HG02588 (cell line): ENCODE measurements around the gene ZGPAT.

Experiments used
- ATAC-seq: cut with Tn5 transposase; IDR thresholded peaks from one replicate; pipeline ENCODE4 v1.9.1; 2021; ENCODE audit warnings: mild to moderate bottlenecking, moderate library complexity; ENCODE audit not compliant: unreplicated experiment

ZGPAT gene

DNA sequence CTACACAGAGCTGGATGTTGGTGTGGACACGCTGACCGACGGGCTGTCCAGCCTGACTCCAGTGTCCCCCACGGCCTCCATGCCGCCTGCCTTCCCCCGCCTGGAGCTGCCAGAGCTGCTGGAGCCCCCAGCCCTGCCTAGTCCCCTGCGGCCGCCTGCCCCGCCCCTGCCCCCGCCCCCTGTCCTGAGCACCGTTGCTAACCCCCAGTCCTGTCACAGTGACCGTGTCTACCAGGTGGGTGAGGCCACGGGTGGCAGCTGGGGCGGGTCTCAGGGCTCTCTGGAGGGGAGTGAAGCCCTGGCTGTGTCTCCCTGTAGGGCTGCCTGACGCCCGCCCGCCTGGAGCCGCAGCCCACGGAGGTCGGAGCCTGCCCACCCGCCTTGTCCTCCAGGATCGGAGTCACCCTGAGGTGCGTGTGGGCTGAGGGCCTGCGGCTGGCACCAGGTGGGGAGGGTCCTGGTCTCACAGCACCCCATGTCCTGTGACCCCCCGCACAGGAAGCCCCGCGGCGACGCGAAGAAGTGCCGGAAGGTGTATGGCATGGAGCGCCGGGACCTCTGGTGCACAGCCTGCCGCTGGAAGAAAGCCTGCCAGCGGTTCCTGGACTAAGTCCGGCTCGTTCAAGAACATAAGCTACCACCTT, 34.7 kb downstream of the ZGPAT start:
- no peak for ATAC-seq

DNA sequence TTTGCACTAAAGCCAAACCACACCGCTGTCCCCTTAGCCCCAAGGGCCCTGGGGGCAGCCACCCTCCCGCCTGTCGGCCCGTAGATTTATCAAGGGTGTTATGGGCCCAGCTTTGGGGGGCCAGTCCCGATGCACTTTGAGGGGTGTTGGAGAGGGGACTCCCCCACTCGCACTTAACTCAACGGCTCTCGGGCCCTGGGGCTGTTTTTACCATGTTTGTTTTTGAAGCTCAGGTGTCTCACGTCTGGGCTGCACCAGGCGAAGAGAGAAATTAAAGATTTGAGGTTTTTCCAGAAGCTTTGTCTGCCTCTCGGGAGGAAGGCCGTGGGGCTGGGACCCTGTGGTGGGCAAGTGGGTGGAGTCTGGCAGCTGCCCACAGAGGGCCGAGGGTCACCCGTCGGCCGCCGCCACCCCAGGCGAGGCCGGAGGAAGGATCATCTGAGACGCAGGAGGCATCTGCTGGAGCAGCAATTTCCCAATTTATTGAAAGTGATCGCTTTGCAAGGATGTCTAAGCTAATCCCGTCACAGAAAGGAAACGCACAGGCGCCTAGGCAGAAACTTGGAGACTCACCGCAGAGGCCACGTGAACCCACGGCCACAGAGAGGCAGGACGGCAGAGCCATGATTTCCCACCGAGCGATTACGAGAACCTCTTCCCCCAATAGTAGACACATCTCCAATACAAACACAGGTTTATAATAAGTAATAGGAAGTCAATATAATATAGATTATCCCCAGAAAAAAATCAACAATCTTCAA, 35.6 kb downstream of the ZGPAT start:
- ATAC-seq = no peak

DNA sequence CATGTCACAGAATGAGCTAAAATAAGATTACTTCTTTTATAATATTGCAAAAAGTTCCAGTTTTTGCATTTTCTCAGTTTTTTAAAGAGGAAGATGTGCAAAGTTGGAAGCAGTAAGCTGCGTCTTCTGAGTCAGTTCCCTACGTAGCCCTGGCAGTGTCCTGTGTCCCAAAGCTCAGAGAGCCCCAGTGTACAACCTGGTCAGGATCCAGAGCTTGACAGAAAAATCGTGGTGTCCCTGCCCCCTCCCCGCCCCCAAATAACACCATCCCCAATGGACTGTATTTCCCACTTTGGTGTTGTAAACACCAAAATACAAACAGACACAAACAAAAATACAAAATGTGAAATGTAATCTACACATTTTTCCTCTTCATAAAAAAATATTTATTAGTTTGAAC, 36.3 kb downstream of the ZGPAT start:
- ATAC-seq = no peak

DNA sequence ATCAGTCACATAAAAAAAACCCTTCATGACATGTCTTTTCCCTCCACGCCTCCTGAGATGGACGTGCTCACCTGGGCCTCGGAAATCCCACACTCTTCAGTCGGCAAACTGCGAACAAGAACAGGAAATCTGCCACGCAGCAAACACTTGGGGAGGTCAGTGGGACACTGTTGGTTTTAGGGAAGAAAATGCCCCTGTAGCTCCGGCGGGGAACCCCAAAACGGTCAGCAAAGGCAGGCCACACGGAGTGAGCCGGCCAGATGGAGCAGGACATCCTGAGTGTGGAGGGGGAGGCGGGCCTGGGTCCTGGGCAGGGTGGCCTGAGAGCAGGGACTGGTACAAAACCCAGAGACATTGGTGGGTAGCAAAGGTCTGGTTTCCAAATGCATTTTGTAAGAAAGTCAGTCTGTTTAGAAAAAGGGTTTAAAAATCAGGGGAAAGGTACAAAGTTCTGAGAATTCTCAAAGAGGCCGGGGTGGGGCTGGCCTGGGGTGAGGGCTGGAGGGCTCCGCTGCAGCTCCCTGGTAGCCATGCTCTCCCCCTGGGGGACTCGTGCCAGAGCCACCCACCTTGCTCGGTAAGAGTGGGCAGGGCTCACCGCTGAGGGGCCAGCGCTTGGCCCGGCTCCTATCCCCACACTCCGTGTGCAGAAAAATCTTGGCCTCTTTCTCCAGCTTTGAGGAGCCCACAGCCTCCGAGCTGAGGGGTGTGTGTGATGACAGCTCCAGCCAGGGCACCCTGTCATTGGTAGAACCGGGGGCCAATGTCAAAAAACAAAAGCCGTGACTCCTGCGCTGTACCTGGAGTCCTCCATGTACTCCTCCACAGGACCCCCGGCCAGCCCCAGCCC, 37.0 kb downstream of the ZGPAT start:
- ATAC-seq = no peak

DNA sequence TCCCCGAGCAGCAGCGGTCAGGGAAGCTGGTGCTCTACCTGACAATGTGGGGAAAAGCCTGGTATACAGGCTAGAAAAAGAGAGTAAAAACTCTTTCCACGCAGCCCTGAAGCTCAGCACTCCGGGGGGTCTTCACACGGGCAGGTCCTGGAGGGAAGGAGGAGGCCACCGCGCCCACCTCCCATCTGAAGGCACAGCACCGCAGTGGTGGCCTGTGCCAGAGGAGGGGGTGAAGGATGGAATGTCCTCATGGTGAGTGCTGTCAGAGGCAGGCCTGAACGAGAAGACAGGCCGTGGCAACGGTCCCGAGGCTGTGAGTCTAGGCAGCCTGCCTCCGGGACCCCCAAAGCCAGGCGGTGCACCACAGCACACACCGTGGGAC, 37.6 kb downstream of the ZGPAT start:
- ATAC-seq = no peak

DNA sequence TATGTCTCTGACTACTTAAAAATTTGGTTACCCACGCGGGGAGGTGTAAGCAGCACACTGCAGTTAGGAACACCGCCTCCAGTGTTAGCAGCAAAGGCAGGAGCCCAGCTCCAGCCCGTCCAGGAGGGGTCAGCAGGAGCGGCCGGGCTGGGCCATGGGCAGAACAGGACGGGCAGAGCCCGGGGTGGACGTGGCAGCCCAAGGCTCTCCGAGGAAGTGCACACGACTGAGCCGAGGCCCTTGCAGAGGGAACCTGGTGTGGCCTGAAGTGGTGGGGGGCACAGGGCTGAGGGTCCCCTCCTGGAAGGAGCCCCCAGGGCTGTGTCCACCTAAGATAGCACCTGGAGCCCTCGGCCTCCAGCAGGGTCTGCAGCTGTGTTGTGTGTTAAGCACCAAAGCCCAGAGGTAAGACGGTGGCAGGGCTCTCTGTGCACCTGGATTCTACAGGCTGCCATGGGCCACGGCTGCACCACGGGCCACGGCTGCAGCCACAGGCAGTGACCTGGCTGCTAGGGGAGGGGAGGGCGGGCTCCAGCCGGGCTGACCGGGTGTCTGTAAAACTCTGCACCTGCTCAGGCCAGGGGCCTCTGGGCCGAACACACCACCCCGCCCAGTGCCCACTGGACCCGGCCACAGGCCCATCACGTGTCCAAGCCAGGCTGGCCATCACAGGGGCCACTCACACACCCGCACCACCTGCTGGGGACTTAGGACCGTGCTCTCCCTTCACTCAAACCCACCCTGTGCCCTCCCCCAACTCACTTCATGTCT, 38.3 kb downstream of the ZGPAT start:
- ATAC-seq = no peak

DNA sequence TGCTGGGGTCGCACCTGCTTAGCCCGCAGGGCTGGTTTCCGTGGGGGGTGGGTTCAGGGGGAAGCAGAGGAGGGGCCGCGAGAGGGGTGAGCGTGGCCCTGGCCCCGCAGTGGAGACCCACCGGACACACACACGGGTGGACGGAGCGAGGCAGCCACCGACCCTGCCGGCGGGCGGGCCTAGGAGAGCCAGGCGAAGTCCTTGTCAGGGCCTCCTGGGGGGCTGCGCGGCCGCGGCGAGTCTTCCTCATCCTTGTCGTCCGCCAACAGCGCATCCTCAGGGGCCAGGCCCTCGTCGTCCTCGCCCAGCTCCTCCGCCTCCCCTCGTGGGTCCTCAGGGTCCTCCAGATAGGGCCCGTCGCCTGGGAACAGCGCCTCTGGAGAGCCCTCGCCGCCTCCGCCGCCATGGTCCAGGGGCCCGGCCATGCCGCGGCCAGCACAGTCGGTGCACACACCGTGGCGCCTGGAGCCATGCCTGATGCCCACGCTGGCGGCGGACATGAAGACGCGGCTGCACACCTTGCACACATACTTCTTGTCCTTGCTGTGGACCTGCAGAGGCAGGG, 39.0 kb downstream of the ZGPAT start:
- ATAC-seq = no peak

DNA sequence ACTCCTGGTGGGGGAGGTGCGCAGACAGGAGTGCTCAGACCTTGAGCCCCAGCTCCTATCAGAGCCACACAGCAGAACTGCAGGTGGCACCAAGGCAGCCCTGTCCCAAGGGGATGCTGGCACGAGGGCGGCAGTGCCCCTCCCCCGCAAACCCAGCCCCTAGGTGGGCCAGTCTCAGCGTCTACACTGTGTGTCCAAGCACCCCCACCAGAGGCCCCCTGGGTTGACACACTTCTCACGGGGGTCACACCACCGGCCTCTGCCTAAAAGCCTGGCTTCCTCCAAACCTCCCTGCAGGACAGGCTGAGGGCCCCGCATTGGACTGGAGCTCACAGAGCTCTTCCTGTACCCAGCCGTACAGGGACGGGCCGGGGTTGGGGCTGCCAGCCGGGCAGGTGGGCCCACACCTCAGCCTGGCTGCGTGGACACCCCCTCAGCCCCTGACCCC, 39.8 kb downstream of the ZGPAT start:
- ATAC-seq = no peak

DNA sequence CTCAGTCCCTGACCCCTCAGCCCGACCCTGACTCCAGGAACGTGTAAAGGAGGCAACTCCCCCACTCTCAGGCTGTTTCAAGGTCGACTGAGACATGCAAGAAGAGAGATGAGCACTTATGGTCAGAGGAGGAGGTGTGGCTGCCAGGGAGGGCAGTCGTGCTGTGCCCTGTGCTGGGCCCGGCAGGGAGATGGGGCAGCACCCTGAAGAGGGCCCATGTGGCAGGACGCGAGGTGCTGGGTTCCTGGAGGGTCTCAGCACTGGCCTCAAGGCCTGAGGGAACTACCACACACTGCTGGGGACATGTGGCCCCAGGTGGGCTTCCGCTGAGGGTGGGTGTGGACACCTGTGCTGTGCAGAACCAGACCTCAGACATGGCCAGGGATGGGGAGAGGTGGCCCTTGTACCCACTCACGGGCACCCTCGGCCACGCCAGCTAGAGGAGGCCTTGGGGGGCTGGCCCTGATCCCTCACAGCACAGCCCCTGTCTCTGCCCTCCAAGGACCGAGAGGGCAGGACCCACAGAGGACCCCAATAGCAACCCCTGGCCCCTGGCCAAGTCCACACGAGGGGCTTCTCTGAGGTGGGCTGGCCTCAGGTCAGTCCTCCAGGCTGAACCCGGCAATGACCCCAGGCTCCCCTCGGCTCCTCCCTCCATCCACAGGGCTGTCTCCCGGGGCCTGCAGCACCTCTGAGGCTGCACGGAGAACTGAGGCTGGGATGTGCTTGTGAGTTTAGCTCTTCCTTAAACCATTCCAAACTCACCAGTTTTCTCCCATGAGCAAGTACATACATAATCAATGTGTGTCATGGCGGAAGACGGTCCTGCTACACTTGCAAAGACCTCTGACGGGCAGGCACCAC, 40.5 kb downstream of the ZGPAT start:
- no peak for ATAC-seq

DNA sequence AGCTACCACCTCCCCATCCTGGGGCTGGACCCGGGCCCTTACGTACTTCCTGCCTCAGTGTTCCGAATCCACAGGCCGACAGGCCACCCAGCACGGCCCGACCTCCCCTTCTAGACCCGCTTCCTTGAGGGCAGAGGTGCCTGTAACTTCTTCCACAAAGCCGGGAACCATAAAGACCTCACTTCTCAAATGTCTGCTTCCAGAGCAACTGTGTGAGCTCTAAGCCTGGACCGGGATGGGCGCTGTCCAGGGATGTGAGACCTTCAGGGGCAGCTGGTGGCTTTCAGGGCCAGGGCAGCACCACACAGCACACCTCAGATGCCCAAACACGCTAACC, 41.1 kb downstream of the ZGPAT start:
- no peak for ATAC-seq

DNA sequence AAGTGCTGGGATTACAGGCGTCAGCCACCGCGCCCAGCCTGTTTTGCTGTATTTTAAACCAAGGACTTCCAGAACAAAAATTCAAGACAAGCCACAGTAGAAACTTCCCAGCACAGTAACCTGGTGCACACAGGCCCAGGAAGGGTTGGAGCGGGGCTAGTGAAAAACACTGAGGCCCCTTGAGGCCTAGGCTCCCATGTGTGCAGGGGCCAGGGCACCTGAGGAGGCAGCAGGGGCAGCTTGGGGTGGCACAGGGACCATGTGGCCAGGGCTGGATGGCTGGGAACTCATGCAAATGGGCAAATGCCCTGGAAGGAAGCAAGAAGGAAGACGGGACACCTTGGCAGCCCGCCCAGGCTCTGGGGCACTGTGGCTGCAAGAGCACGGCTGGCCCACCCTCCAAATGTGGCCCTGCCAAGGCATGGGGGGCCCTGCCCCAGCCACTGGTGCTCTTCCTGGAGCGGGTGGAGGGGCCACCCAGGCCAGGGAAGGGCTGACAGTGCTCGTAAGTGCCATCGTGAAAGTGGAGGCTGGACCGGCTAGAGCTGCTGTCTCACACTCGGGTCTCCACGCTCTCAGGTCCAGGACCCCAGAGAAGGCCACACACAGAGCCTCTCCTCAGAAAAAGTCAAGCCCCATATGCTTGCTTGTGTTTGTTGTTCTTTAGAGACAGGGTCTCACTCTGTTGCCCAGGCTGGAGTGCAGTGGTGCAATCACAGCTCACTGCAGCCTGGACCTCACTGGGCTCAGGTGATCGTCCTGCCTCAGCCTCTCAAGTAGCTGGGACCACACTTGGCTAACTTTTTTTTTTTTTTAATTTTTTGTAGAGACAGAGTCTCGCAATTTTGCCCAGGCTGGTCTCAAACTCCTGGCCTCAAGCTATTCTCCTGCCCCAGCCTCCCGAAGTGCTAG, 42.0 kb downstream of the ZGPAT start:
- no peak for ATAC-seq

DNA sequence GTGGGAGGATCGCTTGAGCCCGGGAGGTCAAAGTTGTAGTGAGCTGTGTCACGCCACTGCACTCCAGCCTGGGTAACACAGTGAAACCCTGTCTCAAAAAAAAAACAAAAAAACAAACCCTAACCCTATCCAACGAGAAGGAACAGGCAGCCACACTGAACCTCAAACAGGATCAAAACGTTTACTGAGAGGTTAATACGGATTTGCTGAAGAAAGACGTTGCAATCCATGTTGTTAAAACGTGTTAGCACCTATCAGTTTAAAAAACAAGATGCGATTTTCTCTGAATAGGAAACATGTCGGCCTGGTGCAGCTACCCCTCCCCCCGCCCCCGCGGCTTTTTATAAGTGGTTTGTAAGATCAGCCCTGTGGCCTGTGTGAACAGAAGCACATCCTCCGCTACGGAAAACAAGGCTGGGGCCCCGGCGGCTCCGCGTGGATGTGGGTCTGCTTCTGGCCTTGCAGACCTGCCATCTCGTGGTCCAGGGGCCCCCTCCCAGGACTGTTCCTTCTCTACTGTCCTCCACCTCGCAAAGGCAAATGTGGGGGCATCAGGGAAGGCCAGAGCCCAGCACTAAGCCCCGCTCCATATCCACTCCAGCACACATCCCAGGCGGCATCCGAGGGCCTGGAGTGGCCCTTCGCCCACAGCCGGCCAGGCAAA, 43.1 kb downstream of the ZGPAT start:
- ATAC-seq = no peak

DNA sequence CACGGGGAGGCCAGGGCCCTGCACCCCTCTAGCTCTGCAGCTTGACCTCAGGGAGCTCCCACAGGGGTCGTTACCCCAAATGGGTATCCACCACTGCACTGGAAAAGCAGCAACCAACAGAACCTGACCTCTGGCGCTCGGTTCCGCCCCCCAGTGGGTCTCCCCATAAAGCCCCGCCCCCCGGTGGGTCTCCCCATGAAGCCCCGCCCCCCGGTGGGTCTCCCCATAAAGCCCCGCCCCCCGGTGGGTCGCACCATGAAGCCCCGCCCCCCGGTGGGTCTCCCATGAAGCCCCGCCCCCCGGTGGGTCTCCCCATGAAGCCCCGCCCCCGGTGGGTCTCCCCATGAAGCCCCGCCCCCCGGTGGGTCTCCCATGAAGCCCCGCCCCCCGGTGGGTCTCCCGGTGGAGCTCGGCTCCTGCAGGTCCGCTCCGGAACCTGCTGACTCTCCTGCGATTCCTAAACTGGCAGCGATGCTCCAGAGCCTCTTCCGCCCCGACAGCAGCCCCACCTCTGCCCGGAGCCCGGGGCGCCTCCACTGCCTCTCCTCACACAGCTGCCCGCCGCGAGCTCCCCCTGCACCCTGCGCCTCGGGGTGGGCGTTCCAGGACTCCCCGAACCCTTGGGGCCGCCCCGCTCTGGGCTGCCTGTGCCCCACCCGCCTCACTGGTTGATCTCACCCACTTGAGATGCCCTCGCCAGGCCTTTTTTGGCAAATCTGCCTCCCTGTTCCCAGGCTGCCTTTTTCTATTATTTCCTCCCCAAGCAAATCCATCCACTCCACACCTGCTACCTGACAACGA, 43.8 kb downstream of the ZGPAT start:
- no peak for ATAC-seq

DNA sequence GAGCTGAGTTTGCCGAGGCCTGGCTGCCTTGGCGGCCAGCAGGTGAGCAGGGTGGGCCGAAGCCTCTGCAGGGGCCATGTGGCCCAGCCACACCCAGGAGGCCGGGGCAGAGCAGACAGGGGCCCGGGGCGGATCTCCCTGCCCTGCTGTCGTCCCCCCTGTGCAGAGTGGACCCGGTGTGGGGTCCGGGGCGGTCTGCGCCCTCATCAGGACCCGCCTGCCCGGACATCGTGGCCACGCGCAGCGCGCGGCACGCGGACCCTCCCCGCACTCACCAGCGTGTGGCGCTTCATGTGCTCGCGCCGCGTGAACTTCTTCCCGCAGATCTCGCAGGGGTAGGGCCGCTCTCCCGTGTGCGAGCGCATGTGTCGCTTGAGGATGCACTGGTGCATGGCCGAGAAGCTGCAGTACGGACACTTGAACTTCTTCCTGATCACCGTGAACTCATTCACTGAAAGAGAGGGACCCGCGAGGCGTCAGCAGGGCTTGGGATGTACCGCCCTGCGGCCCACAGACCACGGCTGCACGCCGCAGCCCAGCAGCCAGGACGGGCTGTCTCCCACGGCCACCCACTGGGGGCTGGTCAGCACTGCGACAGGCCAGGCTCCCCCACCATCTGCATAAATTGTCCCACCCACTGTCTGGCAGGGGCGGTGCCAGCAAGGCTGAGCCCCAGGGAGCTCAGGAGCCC, 44.7 kb downstream of the ZGPAT start:
- ATAC-seq = no peak

DNA sequence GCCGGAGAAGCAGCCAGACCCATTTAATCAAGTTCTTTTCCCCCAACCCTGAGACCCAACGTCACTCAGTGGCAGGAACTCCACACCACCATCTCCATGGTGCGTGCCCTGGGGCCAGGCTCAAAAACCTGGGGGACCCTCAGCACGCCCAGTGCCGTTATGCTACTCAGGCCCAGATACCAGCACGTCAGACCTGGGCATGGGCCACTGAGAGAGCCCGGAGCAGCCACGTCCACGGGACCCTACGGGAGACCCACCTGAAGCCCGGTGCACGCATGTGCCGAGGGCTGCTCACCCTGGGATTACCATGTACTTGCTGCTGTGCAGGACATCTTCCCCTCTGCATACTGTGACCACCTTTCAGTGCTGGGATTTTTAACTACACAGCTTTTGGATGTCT, 45.5 kb downstream of the ZGPAT start:
- no peak for ATAC-seq

DNA sequence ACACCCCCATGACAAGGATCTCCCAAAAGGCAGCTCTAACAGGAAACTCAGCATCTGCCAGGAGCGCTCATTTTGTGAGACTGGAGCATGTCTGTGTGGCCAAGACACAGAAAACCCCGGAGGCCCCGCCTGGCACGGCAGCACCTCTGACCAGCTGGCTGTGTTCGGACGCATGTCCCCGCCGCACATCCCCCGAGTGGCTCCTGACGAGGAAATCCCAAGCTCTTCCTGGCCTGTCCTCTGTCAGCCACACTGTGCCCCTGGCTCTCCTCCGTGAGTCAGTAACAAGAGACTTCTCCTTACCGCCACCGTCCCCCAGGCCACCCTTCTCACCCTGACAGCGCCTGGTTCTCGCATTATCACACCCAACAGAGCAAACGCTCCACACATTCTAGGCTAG, 46.2 kb downstream of the ZGPAT start:
- no peak for ATAC-seq
